Fibroblast of villous mesenchyme (primary cell): ENCODE results near the gene TDRD9. TPM values are rescaled to one million over a fixed set of nuclear protein-coding genes. Genes with fewer than 3 reads are reported as not detected.

ENCODE experiments used
- DNase-seq: peaks from one replicate; pipeline ENCODE4 v3.0.0-alpha.2; 2010; ENCODE audit warnings: low read depth
- H3K4me3 ChIP-seq: 2 replicates; pipeline ENCODE4 v1.5.1; 2011; ENCODE audit warnings: low read depth, mild to moderate bottlenecking, low read length
- CTCF ChIP-seq: IDR thresholded peaks from 2 replicates; pipeline ENCODE4 v1.5.1; 2012; ENCODE audit warnings: low read depth, mild to moderate bottlenecking, low read length; ENCODE audit not compliant: insufficient read depth
- total RNA-seq: library from RNA; depleted of rRNA; stranded (reverse); fragments of >200 nt; gene quantifications from 2 replicates; pipeline ENCODE4 v1.2.3, GENCODE V29; 2012

TDRD9 gene
- total RNA-seq, 1 donor: 0.86 TPM

DNA sequence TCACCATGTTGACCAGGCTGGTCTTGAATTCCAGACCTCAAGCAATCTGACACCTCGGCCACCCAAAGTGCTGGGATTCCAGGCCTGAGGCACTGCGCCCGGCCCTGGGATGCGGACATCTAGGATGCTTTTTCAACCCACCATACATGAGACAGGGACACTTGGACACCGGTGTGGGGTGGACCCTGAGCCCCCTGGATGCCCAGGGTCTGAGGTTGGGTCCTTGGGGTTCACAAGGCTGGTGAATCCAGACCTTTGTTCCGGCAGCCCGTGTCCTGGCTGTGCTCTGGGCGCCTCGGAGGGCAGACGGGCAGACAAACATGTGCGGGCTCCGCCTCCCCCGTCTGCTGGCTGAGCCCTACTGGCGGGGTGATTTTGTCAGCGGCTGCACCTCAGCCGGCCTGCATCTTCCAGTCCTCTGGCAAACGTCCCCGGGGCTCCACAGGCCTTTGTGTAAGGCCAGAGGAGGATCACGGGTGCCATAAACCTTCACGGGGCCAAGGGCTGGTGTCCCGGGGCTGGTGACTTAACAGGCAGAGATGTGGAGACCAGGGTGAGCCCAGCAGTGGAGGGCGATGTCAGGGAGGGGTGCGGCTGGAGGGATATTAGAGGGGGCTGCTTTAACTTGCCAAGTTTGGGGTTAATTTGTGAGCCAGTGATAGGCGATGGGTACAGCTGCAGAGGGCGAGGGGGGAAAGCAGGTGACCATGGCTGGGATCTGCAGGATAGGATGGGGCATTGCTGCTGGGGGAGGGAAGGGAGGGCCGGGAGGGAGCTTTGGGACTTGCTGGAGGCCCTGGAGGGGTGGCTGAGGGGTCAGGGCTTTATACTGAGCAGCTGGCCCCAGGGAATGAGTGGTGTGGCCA lies 163.0 kb downstream of the TDRD9 start:
- no peak for TF ChIP-seq CTCF
- no peak for DNase-seq
- H3K4me3 ChIP-seq: no peak overlapping the region

GRCh38 chr14:104091927-104092771 lies 163.9 kb downstream of the TDRD9 start:
- no peak for DNase-seq
- TF ChIP-seq CTCF: no peak
- H3K4me3 ChIP-seq: no peak overlapping the region

DNA sequence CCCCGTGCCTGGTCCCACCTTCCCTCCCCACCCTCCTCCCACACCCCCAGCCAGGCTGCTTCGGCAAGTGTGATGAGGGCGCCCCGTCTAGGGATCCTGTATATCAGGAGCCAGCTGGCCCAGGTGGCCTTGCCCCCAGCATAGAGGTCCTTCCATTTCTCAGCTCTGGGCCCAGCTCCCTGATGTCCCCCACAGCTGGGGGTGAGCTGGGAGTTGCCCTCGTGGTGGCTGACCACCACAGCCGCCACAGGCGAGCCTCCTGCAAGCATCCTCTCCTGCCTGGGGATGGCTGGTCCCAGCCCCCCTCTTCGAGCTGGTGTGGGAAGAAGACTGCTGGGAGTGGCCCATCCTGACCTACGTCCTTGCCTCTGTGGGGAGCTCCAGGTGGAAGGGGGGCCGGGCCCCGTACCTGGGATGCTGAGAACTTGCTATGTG lies 164.7 kb downstream of the TDRD9 start:
- TF ChIP-seq CTCF: no peak
- H3K4me3 ChIP-seq: no peak overlapping the region
- no peak for DNase-seq

DNA sequence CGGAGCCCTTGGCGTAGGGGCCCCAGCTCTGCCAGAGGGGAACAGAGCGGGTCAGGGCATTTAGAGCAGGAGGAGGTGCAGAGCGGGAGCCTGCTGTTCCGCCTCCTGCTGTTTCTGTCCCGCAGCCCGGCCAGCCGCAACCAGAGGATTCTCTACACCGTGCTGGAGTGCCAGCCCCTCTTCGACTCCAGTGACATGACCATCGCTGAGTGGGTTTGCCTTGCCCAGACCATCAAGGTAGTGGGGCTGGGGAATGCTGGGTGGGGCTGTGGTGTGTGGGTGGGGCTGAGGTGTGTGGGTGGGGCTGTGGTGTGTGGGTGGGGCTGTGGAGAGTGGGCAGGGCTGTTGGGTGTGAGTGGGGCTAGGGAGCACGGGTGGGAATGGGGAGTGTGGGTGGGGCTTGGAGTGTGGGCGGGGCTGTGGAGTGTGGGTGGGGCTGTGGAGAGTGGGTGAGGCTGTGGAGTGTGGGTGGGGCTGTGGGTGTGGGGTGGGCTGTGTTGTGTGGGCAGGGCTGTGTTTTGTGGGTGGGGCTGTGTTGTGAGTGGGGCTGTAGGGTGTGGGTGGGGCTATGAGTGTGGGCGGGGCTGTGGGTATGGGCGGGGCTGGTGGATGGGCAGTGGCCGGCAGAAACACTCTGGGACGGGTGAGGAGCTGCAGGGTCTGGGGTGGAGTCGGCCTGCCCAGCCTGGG lies 165.3 kb downstream of the TDRD9 start:
- DNase-seq: no peak
- no peak for TF ChIP-seq CTCF
- no peak overlapping the region for H3K4me3 ChIP-seq

GRCh38 chr14:104094056-104094708 lies 165.9 kb downstream of the TDRD9 start:
- DNase-seq: no peak
- no peak for TF ChIP-seq CTCF
- H3K4me3 ChIP-seq: no peak overlapping the region
